Superior temporal gyrus (tissue), 1 donor: ENCODE data around the gene NR1H4.
"Not testable (repeated sequence)": the region's sequence is repeated elsewhere in the genome, so short reads cannot be mapped to it uniquely, and the experiment has no call there.

Experiments
- DNase-seq: peaks from one replicate; pipeline ENCODE4 v3.0.0-alpha.2; 2016; ENCODE audit errors: extremely low spot score

The NR1H4 gene

GRCh38 chr12:100473716-100474150, at the start of gene NR1H4:
TSS of gene NR1H4 (plus strand) at chr12:100473866. CDS start at chr12:100493324, 19,458 bp downstream.
- no peak for DNase-seq

DNA sequence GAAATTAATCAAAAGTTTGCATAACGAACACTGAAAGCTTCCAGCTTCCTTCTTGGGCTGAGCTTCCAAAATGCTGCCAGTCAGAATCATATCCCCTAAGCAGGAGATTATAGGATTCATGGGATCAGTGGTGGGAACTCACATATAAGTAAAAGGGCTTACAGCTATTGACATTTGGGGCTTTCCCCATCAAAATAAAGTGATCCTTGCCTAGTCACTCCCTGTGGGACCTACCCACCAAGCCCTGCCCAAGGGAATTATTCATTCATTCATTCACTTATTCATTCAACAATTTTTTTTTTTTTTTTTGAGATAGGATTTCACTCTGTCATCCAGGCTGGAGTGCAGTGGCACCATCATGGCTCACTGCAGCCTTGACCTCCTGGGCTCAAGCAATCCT, 47.5 kb upstream of the NR1H4 start:
- no peak for DNase-seq

DNA sequence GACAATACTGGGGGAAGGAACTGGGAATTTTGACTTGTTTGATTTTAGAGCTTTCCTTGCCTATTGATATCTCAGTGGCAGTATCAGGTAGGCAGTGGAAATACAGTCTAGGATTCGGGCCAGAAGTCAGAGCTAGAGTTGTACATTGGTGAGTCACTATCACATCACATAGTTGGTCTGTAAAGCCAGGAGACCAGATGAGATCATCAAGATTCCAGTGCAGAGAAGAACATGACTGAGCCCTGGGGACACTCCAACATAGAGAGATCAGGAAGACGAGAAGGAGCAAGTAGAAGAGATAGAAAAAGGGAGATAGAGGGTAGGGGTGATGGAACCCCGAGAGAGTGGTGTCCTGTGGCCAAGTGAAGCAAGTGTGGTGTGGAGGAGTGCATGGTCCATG, 46.6 kb upstream of the NR1H4 start:
- DNase-seq: no peak

- not testable (repeated sequence) for DNase-seq
Measured at GRCh38 chr12:100430251-100430650, 43.4 kb upstream of the NR1H4 start.

DNA sequence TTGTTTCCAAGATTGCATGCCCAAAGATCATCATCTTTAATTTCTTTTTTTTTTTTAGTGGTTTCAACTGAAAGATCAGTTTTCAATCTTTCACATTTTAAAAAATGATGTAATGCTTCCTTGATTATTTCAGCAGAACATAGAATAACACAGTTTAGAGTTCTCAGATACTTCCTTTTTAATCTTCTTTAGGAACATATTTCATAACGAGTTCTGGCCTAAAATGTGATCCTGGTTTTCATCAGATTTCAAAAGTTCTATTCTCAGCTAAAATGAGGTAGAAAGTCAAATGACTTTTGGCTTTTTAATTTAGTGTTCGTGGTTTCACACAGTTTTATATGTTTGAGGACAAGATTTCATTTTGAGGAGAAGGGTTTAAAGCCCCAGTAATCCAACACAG, 40.0 kb upstream of the NR1H4 start:
- no peak for DNase-seq

GRCh38 chr12:100434177-100434576, 39.5 kb upstream of the NR1H4 start:
- no peak for DNase-seq

DNA sequence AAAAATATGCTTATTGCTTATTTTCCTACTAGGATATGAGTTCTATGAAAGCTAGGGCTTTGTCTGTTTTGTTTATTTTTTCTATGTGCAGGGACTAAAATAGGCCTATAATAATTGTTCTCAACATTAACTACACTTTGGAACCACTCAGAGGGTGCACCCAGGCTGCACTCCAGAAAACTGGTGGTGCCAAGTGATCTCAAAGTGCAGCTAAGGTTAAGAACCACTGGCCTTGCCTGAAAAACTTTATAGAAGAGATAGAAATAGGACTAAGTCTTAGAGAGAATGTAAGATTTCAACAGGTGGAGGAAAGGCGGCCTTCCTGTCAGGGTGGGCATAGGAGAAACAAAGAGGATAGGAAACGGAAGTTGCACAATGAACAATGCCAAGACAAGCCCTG, 37.7 kb upstream of the NR1H4 start:
- no peak for DNase-seq

DNA sequence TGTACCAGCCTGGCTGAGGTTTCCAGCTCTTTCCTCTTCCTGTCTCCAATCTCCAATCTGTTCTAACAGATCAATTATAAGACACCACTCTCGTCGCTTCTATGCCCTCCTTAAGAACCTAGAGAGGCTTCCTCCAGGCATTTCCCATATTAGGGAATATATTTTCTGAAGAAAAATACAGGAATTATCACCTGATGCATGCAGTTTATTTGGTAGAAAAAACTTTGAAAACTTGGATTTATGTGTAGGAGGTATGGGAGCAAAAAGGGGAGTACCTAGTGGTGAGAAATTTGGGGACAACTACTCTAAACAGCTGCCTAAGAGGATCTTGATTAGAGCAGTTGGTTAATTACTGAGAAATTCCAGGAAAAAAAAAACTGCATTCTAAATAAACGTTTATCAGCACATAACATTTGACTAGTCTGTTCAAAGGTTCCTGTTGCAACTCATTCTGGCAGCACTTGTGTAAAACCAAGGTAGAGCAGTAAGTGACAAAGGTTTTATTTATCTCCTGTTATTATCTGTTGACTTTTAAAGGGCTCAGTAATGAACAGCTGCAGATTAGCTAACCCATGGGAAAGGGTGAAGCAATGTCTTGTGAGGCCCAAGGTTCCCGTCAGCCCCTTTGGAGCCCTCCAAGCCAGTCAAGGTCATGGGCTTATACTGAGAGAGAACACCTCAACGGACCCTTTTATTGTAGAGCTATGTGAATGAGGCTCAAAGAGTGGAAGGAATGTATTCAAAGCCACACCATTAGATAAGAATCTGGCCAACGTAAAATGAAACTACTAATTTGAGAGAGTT, 36.4 kb upstream of the NR1H4 start:
- DNase-seq: no peak

- DNase-seq: no peak
Measured at GRCh38 chr12:100439797-100440196, 33.9 kb upstream of the NR1H4 start.

DNA sequence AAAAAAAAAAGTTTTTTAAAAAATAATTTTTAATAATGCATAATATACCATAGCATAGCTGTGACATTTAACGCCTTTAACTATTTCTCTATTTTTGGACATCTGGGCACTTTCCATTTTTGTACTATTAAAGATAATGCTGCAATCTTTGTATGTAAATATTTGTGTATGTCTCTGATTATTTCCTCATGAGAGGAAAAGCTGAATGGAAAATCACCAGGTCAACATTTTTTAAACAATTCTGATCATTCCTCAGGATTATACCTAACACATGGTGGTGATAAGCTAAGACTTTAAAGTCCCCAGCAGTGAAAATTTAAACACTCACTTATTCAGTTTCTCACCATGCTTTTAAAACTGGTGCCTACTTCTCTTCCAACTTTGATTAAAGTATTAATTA, 31.3 kb upstream of the NR1H4 start:
- DNase-seq: no peak

DNA sequence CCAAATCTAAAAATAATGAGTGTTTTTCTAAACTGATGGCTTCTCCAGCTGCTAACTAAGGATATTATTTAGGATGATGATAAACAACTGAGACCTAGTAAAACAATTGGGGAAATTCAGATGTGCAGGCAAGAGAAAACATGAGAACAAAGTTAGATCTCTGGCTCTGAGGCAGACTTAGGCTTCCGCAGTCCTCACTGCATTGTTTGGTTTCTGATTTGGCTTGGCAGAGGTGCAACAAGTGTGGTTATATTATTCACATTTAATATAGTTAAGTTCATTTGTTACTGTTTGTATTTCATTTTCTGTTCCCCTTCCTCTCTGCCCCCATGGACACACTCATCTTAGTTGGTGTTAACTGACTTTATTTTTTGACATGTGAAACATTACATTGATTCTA, 30.2 kb upstream of the NR1H4 start:
- DNase-seq: no peak

DNA sequence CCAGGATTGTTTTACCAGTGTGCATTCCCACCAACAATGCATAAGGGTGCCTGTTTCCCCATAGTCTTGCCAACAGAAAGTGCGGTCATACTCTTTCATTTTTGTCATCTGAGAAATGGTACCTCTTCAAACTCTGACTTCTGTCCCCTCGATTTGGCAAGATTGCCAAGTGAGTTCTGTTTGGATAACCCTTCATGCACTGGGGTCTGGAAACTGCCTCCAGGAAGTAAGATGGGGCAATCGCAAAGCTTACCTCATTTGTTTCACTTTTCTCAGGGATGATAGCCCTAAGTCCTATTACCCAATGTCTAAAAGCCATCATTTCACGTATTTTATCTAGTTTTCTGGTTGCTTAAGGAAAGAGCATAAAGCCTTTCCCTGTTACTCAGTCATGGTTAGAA, 28.6 kb upstream of the NR1H4 start:
- DNase-seq: no peak

- no peak for DNase-seq
Measured at GRCh38 chr12:100447381-100447780, 26.3 kb upstream of the NR1H4 start.

GRCh38 chr12:100448656-100449055, 25.0 kb upstream of the NR1H4 start:
- DNase-seq: no peak

DNA sequence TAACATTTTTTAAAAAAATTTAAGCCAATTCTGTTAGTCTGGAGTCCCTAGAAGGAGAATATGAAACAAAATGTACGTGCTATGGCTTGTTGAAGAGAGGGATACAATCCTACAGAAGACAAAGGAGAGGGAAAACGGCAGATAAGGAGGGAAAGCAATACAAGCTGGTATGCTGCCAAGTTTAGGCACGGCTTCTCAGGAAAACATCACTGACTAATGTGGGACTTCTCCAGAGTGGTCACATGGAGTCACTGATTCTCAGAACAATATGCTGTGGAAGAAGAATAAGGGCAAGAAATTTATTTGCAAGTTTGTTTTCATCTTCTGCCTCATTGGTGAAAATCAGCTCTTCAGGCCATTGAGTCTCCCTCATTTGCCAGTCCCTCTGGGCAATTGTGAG, 22.9 kb upstream of the NR1H4 start:
- DNase-seq: no peak

- no peak for DNase-seq
Measured at GRCh38 chr12:100453951-100454350, 19.7 kb upstream of the NR1H4 start.

DNA sequence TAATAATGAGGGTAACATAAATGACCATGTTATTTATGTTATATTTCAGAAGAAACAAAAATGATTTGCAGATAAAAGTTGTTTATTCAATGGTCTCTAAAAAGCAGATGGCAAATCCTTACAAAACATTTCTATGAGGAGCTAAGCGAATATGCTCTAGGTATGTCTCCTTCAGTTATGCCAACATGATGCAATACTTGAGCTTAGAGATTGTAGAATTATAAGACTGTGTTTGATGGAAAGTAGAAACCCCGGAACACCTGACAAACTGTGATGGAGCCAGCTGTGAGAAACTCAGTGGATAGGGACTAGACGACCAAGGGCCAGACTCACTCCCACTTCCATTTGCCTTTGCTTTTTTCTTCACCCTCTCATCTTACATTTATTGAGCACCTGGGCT, 17.8 kb upstream of the NR1H4 start:
- DNase-seq: no peak

DNA sequence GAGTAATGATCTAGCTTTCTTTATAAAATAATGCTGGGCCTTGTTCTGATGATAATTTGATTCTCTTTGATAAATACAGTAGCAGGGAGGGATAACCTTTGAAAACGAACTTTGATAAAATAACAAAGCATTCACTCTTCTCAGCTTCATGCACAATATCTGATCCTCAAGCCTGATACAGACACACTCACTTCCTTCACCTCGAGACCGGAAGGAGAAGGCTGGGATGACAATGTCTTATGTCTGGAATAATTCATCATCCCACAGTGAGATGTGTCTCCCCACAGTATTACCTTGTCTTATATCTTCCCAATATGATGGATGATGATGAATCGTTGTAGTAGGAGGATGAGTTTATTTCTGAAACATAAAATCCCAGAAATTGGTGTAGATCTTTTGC, 15.5 kb upstream of the NR1H4 start:
- no peak for DNase-seq

GRCh38 chr12:100460702-100461101, 13.0 kb upstream of the NR1H4 start:
- no peak for DNase-seq

DNA sequence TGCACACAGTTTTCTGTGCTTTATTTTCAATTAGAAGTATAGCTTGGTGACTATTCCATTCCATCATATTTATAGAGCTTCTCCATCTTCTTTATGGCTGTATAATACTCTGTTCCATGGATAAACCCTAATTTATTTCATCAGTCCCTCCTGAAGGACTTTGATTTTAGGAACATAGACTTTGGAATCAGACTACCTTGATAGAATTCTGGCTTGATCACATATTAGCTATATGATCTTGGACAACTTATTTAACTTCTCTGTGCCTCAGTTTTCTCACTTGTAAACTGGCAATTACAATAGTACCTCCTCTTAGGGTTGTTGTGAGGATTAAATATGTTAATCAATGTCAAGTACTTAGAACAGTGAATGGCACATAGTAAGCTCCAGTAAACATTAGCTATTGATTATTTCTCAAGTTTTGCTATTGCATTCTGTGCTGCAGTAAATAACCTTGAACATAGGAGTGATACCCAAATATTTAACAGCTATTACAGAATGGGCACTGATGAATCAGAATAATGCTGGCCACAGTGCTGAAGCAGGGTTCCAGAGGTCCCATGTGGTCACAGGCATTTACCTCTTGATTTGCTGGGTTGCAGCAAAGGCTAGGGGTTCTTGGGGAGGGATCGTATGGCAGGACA, 12.2 kb upstream of the NR1H4 start:
- DNase-seq: no peak

- DNase-seq: no peak
Measured at GRCh38 chr12:100463661-100464060, 10.0 kb upstream of the NR1H4 start.

- DNase-seq: no peak
Measured at GRCh38 chr12:100464529-100464928, 9.1 kb upstream of the NR1H4 start.

- no peak for DNase-seq
Measured at GRCh38 chr12:100468126-100468525, 5.5 kb upstream of the NR1H4 start.
